Keratinocyte (primary cell): ENCODE results near the gene ROR1. TPM values are rescaled to one million over a fixed set of nuclear protein-coding genes. Genes with fewer than 3 reads are reported as not detected.

Source experiments
- DNase-seq: peaks from one replicate; pipeline ENCODE4 v3.0.0-alpha.2; 2011; ENCODE audit warnings: low read depth, missing footprints, low spot score
- FAIRE-seq: peaks from 2 replicates; lab custom pipeline; 2011; peaks lifted over from hg19 to GRCh38; lab: Jason Lieb, UNC
- H2AFZ ChIP-seq: 2 replicates; pipeline ENCODE4 v1.6.0; 2012; ENCODE audit warnings: low read length, control low read depth, inconsistent platforms; ENCODE audit not compliant: control insufficient read depth
- H3K27ac ChIP-seq: 2 replicates; pipeline ENCODE4 v1.5.1; 2011; ENCODE audit warnings: low read length; ENCODE audit not compliant: control insufficient read depth, insufficient read depth
- H3K27me3 ChIP-seq: 3 replicates; pipeline ENCODE4 v1.6.0; 2011; ENCODE audit warnings: low read length; ENCODE audit not compliant: control insufficient read depth, insufficient read depth; ENCODE audit errors: extremely low read depth
- H3K36me3 ChIP-seq, 2 experiments: 2 replicates in 1 of 2; 3 replicates in 1 of 2; pipeline ENCODE4 v1.5.1; 2011; ENCODE audit warnings: low read length in 2 of 2, mild to moderate bottlenecking in 1 of 2; ENCODE audit not compliant: control insufficient read depth in 2 of 2, insufficient read depth in 2 of 2; ENCODE audit errors: extremely low read depth in 1 of 2
- H3K4me1 ChIP-seq: 3 replicates; pipeline ENCODE4 v1.5.1; 2011; ENCODE audit warnings: low read length; ENCODE audit not compliant: control insufficient read depth, insufficient read depth; ENCODE audit errors: extremely low read depth
- H3K4me2 ChIP-seq: 3 replicates; pipeline ENCODE4 v1.6.0; 2011; ENCODE audit warnings: low read depth, low read length; ENCODE audit not compliant: control insufficient read depth, insufficient read depth; ENCODE audit errors: extremely low read depth
- H3K4me3 ChIP-seq, 3 experiments: fragments of 200-600 bp in 1 of 3; sonication (generic) in 1 of 3; 2 replicates in 2 of 3; 3 replicates in 1 of 3; pipeline ENCODE4 v1.5.1; 2011 to 2016; ENCODE audit warnings: low read length in 3 of 3, mild to moderate bottlenecking in 3 of 3, control low read depth in 2 of 3, inconsistent platforms in 1 of 3, low read depth in 1 of 3, mixed read lengths in 1 of 3, mixed run types in 1 of 3, moderate library complexity in 1 of 3; ENCODE audit not compliant: control insufficient read depth in 2 of 3, insufficient read depth in 2 of 3; ENCODE audit errors: extremely low read depth in 1 of 3
- H3K79me2 ChIP-seq: 2 replicates; pipeline ENCODE4 v1.6.0; 2012; ENCODE audit warnings: low read length; ENCODE audit not compliant: control insufficient read depth, insufficient read depth
- H3K9ac ChIP-seq: 3 replicates; pipeline ENCODE4 v1.6.0; 2011; ENCODE audit warnings: low read length; ENCODE audit not compliant: control insufficient read depth, insufficient read depth; ENCODE audit errors: extremely low read depth
- H3K9me1 ChIP-seq: 3 replicates; pipeline ENCODE4 v1.6.0; 2011; ENCODE audit warnings: low read length; ENCODE audit not compliant: control insufficient read depth, insufficient read depth; ENCODE audit errors: extremely low read depth
- H3K9me3 ChIP-seq: 2 replicates; pipeline ENCODE4 v1.5.1; 2012; ENCODE audit warnings: low read depth, low read length; ENCODE audit not compliant: control insufficient read depth
- H4K20me1 ChIP-seq: 3 replicates; pipeline ENCODE4 v1.6.0; 2011; ENCODE audit warnings: low read length; ENCODE audit not compliant: control insufficient read depth, insufficient read depth; ENCODE audit errors: extremely low read depth
- CTCF ChIP-seq, 3 experiments: IDR thresholded peaks in 1 of 3; conservative IDR thresholded peaks in 1 of 3; optimal IDR thresholded peaks in 1 of 3; 2 replicates in 2 of 3; 3 replicates in 1 of 3; pipeline versions ENCODE3 to v1.5.1; 2011; ENCODE audit warnings: low read length in 3 of 3, mild to moderate bottlenecking in 3 of 3, moderate library complexity in 2 of 3, control low read depth in 1 of 3, inconsistent platforms in 1 of 3; ENCODE audit not compliant: insufficient read depth in 2 of 3; ENCODE audit errors: extremely low read depth in 1 of 3
- EZH2 ChIP-seq: IDR thresholded peaks from one replicate; pipeline ENCODE4 v1.6.1; 2012; ENCODE audit warnings: inconsistent platforms, mild to moderate bottlenecking, low read length, moderate library complexity
- dilution Hi-C: fragments of 300-500 bp; cut with MboI; formaldehyde crosslinking; loops from one replicate; pipeline ENCODE4 v1.7.0; 2020; ENCODE audit warnings: low sequenced_read_pairs; ENCODE audit not compliant: extremely low pct_ligation_motif_present
- polyA plus RNA-seq, 5 experiments: library from polyadenylated mRNA; depleted of rRNA in 3 of 5; stranded (reverse) in 3 of 5; stranded (forward) in 1 of 5; unstranded in 1 of 5; fragments of >200 nt; gene quantifications; 1 replicate in 1 of 5; 2 replicates in 3 of 5; 3 replicates in 1 of 5; pipeline versions ENCODE4 v1.2.1 to v1.2.3, GENCODE V29; 2011 to 2012; ENCODE audit warnings: missing spikeins in 2 of 5, low read depth in 1 of 5, low replicate concordance in 1 of 5

The ROR1 gene
- polyA plus RNA-seq, 1 donor (not counting 4 experiments of a cell fraction or from before 2014, with no cell fraction given): 9.2 TPM

GRCh38 chr1:63758791-63759190 is 15.0 kb upstream of the ROR1 start:
- FAIRE-seq (no peak), DNase-seq (no peak)
- no peak overlapping the region for H3K27ac ChIP-seq
- H3K9me1 ChIP-seq: no peaks in the 10 kb centered on the region
- no peak overlapping the region for H2AFZ ChIP-seq
- no peaks in the 10 kb centered on the region for H3K27me3 ChIP-seq
- H4K20me1 ChIP-seq: no peaks in the 10 kb centered on the region
- H3K36me3 ChIP-seq: no peaks in the 10 kb centered on the region
- H3K9me3 ChIP-seq: no peaks in the 10 kb centered on the region
- no peak overlapping the region for H3K4me2 ChIP-seq
- dilution Hi-C loops: no loop called here
- H3K4me3 ChIP-seq: no peak overlapping the region
- H3K4me1 ChIP-seq: peaks cover 3% of the 10 kb centered on the region
- no peaks in the 10 kb centered on the region for H3K79me2 ChIP-seq
- TF ChIP-seq CTCF (optimal IDR thresholded peaks at IDR 0.05 in 1 of 3, IDR thresholded peaks at IDR 0.05 in 1 of 3, conservative IDR thresholded peaks at IDR 0.05 in 1 of 3; ENCODE audit: extremely low read depth in 1 of 3, insufficient read depth in 2 of 3, low read length in 3 of 3) (no peak), EZH2 (no peak)
- H3K9ac ChIP-seq: no peak overlapping the region

GRCh38 chr1:63759778-63760177 is 14.0 kb upstream of the ROR1 start:
- H3K4me2 ChIP-seq: no peak overlapping the region
- no peaks in the 10 kb centered on the region for H3K79me2 ChIP-seq
- H3K27me3 ChIP-seq: no peaks in the 10 kb centered on the region
- no peaks in the 10 kb centered on the region for H3K9me3 ChIP-seq
- TF ChIP-seq CTCF (optimal IDR thresholded peaks at IDR 0.05 in 1 of 3, IDR thresholded peaks at IDR 0.05 in 1 of 3, conservative IDR thresholded peaks at IDR 0.05 in 1 of 3; ENCODE audit: extremely low read depth in 1 of 3, insufficient read depth in 2 of 3, low read length in 3 of 3) (no peak), EZH2 (no peak)
- no peaks in the 10 kb centered on the region for H3K36me3 ChIP-seq
- dilution Hi-C loops: no loop called here
- H4K20me1 ChIP-seq: no peaks in the 10 kb centered on the region
- no peak for DNase-seq
- no peak overlapping the region for H2AFZ ChIP-seq
- no peak overlapping the region for H3K4me3 ChIP-seq
- H3K4me1 ChIP-seq: peaks cover 3% of the 10 kb centered on the region
- H3K27ac ChIP-seq: no peak overlapping the region
- no peak for FAIRE-seq
- no peaks in the 10 kb centered on the region for H3K9me1 ChIP-seq
- no peak overlapping the region for H3K9ac ChIP-seq
